Activated CD4-positive, alpha-beta T cell treated with anti-CD3 and anti-CD28 coated beads, Interleukin-2, amount 50 U/mL, for 24 hours (primary cell): ENCODE measurements around the gene NKG7.

ENCODE experiments used
- DNase-seq, 2 donors: peaks; one replicate each; pipeline ENCODE4 v3.0.0-alpha.2; 2020; ENCODE audit warnings: low read depth in 1 of 2, low spot score in 1 of 2

NKG7 gene

DNA sequence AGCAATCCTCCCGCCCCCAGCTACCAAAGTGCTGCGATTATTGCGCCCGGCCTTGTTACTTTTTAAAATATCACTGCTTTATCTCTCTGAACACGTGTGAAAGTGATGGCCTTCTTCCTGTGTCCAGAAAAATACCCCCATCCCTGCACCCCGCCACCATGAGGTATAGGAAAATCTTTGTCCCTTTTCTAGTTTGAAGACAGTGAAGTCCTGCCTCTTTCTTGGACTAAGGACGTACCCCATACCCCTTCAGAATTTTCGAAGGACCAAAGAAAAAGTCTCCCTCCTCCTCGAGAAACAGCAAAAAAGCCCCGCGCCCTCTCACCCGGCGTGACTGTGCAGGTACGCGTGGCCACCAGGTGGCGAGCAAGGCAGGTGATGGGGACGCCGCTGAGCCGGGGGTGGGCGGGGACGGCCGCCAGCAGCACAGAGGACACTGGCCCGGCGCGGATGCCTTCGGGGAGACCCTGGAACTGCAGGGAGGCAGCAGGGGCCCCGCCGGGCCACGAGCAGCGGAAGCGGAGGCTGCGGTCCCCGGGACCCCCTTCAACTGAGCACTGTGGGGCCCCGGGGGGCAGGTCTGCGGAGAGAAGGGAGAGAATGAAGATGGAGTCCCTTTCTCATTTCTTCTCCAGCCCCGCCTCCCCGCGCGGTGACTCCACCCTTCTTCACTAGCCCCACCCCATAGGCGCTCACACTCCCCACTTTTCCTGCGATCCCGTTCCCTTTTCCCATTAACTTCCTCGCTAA is 33.7 kb downstream of the NKG7 start:
- peak; percentile 81 to 83 for DNase-seq

DNA sequence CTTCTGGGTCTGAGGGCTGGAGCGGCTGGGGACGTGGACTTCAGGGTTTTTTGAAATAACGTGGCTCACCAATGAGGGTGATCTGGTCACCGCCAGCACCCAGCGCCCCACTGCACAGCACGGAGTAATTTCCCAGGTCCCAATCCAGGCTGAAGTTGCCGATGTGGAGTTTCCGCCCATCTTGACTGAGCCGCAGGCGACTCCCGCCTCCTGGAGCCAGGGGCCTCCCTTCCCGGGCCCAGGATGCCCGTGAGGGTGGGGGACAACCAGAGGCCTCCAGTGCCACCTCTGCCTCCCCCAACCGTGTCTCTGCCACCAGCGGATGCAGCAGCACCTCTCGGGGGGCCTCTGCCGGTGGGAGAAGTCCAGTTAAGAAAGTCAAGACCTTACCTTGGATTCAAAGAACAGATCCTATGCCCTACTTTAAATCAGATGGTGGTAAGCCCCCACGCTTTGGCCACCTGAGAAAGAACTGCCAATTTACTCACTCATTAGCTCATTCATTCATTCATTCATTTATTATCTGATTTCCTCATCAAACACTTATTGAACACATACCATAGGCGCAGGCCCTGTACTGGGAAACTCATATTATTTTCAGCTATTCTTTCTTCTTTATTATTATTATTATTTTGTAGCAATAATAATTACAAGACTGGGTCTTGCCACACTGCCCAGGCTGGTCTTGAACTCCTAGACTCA is 34.4 kb downstream of the NKG7 start:
- DNase-seq = no peak

DNA sequence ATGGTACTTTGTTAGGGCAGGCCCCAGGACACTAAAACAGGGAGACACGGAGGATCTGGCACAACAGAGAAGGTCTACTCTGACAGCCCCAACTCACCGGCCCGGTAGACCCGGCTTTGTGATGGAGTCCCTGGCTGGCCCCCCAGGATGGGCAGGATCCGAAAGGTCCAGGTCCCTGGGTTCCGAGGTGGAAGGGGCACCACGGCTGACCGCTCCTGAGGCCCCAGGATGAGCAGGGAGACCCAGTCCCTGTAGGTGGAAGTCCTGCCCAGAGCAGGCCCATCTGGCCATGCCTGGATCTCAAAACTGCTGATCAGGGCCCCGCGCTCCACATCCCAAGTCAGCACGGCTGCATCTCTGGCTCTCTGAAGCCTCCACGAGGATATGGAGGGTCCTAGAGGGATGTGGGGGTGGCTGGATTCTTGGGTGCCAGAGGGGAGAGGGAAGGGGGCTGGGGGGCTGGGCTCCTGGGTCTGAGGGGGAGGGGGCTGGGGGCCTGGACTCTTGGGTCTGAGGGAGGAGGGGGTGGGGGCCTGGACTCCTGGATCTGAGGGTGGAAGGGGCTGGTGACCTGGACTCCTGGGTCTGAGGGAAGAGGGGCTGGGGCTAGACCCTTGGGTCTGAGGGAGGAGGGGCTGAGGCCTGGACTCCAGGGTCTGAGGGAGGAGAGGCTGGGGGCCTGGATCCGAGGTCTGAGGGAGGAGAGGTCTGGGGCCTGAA is 35.2 kb downstream of the NKG7 start:
- DNase-seq = no peak

DNA sequence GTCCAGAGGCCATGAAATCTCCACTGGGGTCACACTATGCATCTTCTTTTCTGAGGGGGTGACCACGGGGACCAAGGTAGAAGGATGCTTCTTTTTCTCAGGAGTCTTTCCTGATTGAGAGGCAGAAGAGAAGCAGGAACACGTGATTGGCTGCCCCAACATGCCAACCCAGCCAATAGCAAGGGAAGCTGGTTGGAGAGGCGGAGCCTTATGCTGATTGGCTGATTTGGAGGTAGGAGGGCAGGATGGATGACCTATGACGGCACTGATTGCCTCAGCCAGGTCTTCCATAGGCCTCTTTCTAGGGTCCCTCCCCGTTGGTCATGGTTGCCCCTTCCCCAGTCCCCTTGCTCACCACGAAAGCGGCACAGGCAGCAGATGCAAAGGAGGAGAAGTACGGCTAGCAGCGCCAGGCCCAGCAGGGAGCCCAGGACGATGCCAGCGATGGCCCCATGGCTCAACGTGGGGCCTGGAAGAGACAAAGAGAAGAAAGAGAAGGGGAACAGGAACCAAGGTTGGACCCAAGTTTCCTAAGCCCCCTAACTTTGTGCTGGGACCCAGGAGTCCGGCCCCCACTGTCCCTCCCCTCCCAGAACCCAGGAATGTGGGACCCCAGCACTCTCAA is 38.5 kb downstream of the NKG7 start:
- no peak for DNase-seq

DNA sequence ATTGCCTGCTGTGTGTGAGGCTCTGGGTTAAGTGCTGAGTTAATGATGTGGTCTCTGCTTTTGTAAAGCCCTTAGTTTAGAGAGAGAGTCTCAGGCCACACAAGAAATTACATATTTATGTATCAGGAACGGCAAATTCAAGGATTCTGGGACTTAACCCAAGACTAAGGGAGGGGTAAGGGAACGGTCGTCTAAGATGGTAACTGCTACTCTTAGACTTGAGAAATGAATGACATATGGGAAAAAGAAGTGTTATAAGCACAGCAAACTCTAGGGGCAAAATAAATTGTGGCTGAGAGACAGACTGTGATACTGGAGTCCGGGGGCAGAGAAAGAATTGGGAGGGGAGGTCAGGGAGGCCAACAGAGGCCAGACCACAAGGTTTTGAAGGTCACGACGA is 40.7 kb downstream of the NKG7 start:
- DNase-seq = no peak

DNA sequence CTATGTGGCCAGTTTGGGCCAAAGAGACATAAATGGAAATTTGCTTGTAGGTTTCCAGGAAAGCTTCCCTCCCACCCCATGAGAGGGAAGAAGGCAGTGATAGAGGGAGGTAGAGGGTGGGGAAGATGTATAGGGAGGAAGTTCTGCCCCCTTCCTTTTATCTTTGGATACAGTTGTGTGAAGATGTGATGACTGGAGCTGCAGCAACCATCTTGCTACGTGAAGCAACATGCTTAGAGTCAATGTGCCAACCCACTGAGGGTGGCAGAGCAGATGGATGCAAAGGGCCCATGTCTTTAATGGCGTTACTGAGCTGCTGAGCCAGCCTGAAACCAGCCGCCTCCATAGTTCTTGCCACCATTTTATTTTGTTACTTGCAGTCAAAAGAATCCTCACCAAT is 41.3 kb downstream of the NKG7 start:
- DNase-seq = no peak

DNA sequence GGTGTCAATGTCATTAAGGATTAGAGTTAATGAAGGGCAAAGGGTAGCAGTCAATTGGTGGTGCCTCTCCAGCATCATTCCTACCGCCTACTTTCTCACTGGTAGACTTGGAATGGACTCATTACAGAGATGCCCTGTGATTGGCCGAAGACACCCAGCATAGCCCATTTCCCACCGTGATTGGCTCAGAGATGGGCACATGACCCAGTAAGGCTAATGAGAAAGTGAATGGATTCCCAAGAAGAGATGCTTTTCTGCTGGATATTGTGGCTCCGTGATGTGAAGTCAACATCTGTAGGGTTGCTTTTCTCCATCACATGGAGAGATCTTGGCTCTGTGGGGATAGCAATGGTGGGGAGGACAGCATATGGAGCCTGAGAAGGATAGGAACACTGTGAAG is 42.1 kb downstream of the NKG7 start:
- DNase-seq = no peak

DNA sequence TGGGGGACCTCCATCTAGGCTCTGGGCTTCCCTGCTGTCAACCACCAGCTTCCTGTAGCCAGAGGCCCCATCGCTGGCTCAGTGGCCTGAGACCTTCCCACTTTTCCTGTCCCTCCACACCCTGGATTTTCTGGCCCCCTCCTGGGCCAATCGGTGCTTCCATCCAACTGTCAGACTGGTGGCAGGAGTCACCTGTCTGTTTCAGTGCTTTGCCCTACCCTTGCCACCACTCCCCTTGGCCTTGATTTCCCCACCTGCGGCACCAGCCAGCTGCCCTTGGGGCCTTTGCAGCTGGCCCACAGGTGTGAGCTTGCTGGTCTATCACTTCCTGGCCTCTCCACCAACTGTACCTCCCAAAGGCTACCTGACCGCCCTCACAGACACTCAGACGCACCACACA is 43.0 kb downstream of the NKG7 start:
- DNase-seq = no peak

DNA sequence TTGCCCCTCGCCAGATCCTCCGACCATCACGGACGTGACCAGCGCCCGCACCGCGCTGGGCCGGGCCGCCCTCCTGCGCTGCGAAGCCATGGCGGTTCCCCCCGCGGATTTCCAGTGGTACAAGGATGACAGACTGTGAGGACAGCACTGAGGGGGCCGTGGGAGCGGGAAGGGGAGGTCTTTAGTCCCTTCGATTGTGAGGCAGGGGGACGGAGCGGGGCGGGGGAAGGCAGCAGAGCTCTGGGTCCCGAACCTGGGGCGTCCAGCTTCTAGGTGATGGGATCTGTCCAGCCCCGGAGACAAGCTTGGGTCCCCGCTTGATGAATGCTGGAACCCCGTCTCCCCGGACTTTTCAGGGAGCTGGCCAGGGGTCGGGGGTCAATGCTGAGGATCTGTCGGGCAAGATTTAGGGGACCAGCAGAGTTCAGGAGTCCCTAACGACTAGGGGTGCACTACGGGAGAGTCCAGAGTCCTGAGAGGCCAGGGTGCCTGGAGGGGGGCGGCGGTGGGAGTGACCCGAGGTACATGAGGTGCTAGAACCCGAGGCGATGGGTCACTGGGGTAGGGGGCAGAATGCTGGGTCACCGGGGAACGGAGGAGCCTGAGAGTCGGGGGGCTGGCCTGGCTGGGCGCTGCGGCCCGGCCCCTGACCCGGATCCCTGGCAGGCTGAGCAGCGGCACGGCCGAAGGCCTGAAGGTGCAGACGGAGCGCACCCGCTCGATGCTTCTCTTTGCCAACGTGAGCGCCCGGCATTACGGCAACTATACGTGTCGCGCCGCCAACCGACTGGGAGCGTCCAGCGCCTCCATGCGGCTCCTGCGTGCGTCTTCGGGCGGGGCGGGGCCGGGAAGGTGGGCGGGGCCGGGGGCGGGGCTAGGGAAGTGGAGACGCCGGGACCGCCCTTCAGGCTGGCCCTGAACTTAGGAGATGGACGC is 45.1 kb downstream of the NKG7 start:
- DNase-seq = peak; percentile 17 to 24

DNA sequence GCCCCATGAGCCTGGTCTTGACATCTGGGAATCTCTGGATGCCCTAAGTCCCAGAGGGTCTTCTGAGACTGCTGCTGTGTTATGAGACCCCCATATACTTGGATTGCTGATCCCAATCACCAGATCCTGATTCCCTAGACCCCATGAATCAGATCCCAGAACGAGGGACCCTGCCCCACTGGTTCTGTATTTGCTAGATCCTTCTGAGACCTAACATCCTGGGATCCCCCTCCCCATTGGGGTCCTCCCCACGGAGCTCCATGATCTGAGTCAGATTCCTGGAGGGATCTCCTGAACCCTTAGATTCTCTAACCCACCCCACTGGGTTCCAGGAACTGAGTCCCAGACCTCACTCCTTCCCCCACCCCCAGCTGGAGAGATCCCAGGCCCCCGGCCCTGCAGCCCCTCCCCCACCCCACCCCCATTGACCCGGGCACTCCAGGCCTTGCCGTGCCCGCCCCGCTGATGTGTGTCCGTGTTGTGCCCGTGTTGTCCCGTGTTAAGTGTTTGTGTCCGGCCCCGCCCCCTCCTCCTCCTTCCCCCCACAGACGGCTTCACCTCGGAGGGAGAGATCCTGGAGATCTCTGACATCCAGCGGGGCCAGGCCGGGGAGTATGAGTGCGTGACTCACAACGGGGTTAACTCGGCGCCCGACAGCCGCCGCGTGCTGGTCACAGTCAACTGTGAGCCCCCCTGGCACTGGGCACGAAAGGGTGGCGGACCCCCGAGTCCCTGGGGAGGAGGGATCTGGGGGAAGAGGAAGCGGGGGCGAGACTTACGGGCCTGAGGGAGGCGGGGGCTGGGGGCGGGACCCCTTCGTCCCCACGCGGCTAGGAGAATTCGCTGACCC is 46.0 kb downstream of the NKG7 start:
- DNase-seq = no peak

DNA sequence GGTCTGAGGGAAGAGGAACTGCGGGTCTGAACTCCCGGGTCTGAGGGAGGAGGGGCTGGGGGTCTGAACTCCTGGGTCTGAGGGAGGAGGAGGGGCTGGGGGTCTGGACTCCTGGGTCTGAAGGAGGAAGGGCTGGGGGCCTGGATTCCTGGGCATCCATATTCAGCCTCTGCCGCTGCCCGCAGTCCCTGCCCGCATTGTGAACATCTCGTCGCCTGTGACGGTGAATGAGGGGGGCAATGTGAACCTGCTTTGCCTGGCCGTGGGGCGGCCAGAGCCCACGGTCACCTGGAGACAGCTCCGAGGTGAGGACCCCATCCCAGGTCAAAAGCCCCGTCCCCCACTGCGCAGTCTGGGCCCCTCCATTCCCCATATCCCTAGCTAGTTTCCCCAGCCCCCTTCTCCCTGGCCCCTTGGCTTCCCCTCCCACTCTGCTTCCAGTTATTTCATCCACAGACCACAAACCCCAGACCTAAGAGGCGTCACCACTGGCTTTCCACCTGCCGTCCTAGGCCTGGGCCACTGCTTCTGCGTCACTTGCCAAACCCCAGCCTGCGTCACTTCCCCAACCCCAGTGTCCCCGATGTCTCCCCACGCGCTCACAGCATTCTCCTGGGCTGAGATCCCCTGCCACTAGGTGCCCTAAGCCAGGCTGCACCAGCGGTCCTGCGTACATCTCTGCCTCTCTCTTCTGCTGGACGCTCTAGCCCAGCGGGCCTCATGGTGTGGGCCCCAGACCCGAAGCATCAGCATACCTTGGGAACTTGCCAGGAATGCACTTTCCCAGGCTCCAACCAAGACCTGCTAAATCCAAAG is 47.1 kb downstream of the NKG7 start:
- DNase-seq = no peak

DNA sequence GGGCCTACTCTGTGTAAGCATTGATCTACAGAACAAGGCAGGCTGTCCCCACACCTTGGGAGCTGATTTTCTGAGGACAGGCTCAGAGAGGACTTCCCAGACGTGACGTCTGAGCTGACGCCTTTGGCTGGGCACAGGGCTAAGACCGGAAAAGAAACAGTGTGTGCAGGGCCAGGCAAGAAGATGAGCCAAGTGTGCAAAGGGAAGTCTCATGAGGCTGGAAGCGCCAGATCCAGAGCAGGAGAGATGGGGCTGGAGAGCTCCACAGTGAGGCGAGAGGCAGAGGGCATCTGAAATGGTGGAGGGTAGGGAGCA is 48.3 kb downstream of the NKG7 start:
- no peak for DNase-seq

DNA sequence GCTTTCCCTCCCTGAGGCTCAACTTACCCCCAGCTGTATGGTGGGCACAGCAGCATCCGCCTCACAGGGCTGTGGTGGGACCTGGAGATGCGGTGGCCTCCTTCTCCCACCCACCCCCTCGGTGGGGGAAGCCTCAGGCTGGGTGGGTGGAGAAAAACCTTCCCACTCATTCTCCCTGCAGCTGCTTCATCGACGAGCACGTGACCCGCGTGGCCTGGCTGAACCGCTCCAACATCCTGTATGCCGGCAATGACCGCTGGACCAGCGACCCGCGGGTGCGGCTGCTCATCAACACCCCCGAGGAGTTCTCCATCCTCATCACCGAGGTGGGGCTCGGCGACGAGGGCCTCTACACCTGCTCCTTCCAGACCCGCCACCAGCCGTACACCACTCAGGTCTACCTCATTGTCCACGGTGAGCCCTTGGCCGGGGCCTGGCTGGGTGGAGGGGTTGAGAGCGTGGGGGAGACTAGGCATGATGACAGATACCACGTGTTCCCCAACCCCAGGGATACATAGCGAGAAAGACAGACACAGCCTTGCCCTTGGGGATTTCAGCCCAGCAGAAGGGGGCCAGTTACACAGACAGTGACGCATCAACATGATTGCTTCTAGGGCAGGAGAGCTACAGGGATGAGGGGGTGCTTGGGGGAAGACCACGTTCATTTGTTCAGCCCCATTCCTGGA is 48.8 kb downstream of the NKG7 start:
- no peak for DNase-seq

DNA sequence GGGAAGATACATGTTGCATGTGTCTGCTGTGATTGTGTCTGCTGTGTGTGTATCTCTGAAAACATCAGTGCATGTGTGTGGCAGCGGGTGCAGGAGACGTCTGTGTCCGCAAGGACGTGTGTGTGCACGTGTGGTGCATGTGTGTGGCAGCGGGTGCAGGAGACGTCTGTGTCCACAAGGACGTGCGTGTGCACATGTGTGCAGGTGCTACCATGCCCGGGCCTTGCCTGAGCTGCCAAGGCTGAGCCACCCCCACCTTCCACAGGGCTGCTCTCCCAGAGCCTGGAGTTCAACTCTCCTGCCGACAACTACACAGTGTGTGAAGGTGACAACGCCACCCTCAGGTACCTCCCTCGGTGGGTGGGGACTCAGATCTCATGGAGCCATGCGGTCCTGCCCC is 50.7 kb downstream of the NKG7 start:
- DNase-seq = no peak
